Naive thymus-derived CD8-positive, alpha-beta T cell (primary cell): ENCODE measurements around the gene GOLGA6D. TPM values are rescaled to one million over a fixed set of nuclear protein-coding genes. Genes with fewer than 3 reads are reported as not detected.
A peak's percentile ranks its signal among the peaks of the same experiment; 100 is the strongest.
"Not testable (repeated sequence)": the region's sequence is repeated elsewhere in the genome, so short reads cannot be mapped to it uniquely, and the experiment has no call there.

ENCODE experiments used
- ATAC-seq, 2 donors: fragments of 150-1000 bp; cut with Tn5 transposase in 1 of 2; sonication (Bioruptor Pico), chemical (Tn5 transposase) in 1 of 2; 1 replicate in 1 of 2; 2 replicates in 1 of 2; pipeline ENCODE4 v1.10.0; 2021; ENCODE audit warnings: mild to moderate bottlenecking in 2 of 2, moderate library complexity in 2 of 2
- POLR2A ChIA-PET: fragments of 350-600 bp; sonication (Branson Sonifier 250); formaldehyde crosslinking; loops from one replicate; lab custom pipeline; 2021; ENCODE audit warnings: antibody characterized with exemption; lab: Charles Lee
- DNase-seq, 10 donors: peaks; one replicate each; pipeline versions ENCODE4 v3.0.0 to v3.0.0-alpha.2; 2020 to 2022
- H3K27ac Mint-ChIP-seq, 10 donors: one replicate each; pipeline ENCODE4 v1.8.0; 2020 to 2022; ENCODE audit warnings: mild to moderate bottlenecking in 10 of 10, mixed read lengths in 10 of 10, moderate library complexity in 4 of 10, inconsistent platforms in 1 of 10
- H3K27me3 Mint-ChIP-seq, 5 donors: one replicate each; pipeline ENCODE4 v1.8.0; 2021 to 2022; ENCODE audit warnings: mixed read lengths in 5 of 5
- H3K36me3 Mint-ChIP-seq, 3 donors: one replicate each; pipeline ENCODE4 v1.8.0; 2020 to 2022; ENCODE audit warnings: mixed read lengths in 3 of 3, mild to moderate bottlenecking in 2 of 3, inconsistent platforms in 1 of 3
- H3K4me1 Mint-ChIP-seq, 4 donors: one replicate each; pipeline ENCODE4 v1.8.0; 2021 to 2022; ENCODE audit warnings: mixed read lengths in 4 of 4
- H3K4me3 Mint-ChIP-seq, 10 donors: one replicate each; pipeline ENCODE4 v1.8.0; 2020 to 2022; ENCODE audit warnings: mild to moderate bottlenecking in 10 of 10, mixed read lengths in 10 of 10, moderate library complexity in 6 of 10, inconsistent platforms in 1 of 10
- H3K9me3 Mint-ChIP-seq, 9 donors: one replicate each; pipeline ENCODE4 v1.8.0; 2020 to 2022; ENCODE audit warnings: mixed read lengths in 9 of 9, mild to moderate bottlenecking in 3 of 9, inconsistent platforms in 1 of 9, moderate library complexity in 1 of 9
- polyA plus RNA-seq, 3 donors: library from polyadenylated mRNA; unstranded; fragments of 300-500 nt; fragmentation: Illumina TruSeq; gene quantifications; one replicate each; pipeline ENCODE4 v1.2.3, GENCODE V29; 2021
- total RNA-seq, 8 experiments: library from RNA in 2 of 8; stranded (reverse) in 2 of 8; gene quantifications; one replicate each; pipeline ENCODE4 v1.2.3 and lab custom pipeline; 2021 to 2026

GOLGA6D gene
- total and polyA plus RNA-seq, 5 experiments from 2014 or later = 0.06 to 0.19 (median 0.16) TPM; not detected in 2

DNA sequence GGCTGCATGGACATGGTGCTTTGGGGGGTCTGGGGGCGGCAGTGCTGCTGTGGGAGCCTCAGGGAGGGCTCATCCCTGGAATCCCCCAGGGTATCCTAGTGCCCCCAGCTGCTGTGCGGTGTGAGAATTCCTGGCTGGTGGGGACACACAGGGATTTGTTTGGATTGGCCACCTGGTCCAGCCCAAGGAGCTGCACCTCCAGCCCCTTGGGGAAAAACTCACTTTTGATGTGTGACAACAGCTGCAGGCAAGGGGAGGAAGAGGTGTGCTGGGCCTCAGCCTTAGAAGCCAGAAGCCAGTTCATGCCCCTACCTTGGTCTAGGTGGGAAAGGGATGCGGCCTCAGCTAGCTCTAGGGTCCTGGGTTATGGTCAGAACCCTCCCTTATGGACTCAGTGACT, 44.9 kb downstream of the GOLGA6D start:
- POLR2A ChIA-PET = interaction anchor here (0.6 kb wide), 1 partner anchor 1361 kb away, joined by 4 read pairs; no protein-coding TSS in a partner anchor
- Mint-ChIP-seq H3K27me3 (peaks cover 0 to 4% (median 0%) of the 10 kb centered on the region in 5 donors), H3K4me1 (no peaks in the 10 kb centered on the region), H3K27ac (peak overlapping the region in 1 of 10 donors; percentile 71), H3K36me3 (no peaks in the 10 kb centered on the region), H3K4me3 (no peak overlapping the region), H3K9me3 (no peaks in the 10 kb centered on the region)
- DNase-seq (no peak), ATAC-seq (no peak)

DNA sequence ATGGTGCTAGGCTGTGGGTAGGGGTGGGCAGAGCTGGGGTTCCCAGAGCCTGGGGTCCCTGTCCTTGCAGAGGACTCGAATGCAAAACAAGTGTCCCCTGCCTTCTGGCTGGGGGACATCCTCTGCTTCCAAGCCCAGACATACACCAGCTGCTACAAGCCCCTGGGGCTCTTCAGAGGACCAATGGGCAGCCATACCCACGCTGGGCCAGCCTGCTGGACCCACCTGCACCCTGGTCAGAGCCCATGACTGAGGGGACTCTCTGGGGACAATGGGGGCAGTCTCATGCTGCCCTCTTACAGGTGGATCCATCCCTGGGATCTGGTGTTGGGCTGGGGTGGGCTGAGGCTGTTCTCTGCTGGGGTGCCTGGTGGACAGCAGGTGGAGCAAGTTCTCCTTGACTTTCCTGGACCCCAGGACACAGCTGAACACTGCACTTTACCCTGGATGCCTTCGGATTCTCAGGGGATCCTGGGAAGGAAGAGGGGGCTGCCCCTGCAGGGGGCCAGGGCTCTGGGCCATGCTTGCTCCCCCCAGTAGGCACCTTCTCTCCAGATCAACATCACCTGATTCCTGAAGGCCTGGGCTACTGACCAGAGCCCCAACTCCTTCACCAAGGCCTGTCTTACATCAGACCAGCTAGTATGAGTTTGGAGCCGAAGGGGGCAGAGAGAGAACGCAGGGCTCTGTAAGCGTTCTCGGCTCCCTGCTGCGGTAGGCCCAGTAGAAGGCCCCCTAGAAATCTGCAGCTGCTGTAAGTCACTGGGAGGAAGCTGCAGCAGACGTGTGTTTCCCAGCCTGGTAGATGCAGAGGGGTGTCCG, 46.1 kb downstream of the GOLGA6D start:
- Mint-ChIP-seq H3K4me1 (no peaks in the 10 kb centered on the region), H3K4me3 (no peak overlapping the region), H3K27ac (no peak overlapping the region), H3K9me3 (no peaks in the 10 kb centered on the region), H3K36me3 (no peaks in the 10 kb centered on the region), H3K27me3 (peaks cover 0 to 4% (median 0%) of the 10 kb centered on the region in 5 donors)
- no peak for ATAC-seq
- DNase-seq = no peak
- POLR2A ChIA-PET = no interaction called here

DNA sequence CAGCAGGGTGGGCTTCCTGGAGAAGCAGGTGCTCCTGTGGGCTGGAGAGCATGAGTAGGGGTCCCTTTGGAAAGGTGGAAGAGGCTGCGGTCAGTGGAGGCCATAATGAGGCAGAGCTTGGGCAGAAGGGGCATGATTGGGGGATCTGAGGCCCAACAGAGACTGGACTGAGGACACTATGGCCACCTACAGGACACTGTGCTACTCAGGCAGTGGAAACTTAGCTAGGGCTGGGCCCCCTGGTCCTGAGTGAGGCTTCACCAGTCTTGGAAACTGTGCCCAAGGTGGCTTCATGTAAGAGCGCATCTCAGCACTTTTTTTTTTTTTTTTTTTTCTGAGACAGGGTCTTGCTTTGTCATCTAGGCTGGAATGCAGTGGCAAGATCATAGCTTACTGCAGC, 46.9 kb downstream of the GOLGA6D start:
- ATAC-seq = no peak
- H3K36me3 Mint-ChIP-seq = no peaks in the 10 kb centered on the region
- DNase-seq = no peak
- peaks cover 0 to 4% (median 0%) of the 10 kb centered on the region in 5 donors for H3K27me3 Mint-ChIP-seq
- H3K4me3 Mint-ChIP-seq = no peak overlapping the region
- POLR2A ChIA-PET = no interaction called here
- no peaks in the 10 kb centered on the region for H3K4me1 Mint-ChIP-seq
- peak overlapping the region in 1 of 10 donors; percentile 81 for H3K27ac Mint-ChIP-seq
- no peaks in the 10 kb centered on the region for H3K9me3 Mint-ChIP-seq

DNA sequence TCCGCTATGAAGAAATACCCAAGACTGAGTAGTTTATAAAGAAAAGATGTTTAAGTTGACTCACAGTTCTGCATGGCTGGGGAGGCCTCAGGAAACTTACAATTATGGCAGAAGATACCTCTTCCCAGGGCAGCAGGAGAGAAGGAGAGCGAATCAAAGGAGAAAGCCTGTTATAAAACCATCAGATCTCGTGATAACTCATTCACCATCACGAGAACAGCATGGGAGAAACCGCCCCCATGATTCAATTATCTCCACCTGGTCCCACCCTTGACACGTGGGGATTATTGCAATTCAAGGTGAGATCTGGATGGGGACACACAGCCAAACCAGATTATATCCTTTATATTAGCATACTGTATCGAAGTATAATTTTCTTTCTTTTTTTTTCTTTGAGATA, 49.5 kb downstream of the GOLGA6D start:
- H3K36me3 Mint-ChIP-seq, H3K27ac Mint-ChIP-seq, H3K4me3 Mint-ChIP-seq, H3K27me3 Mint-ChIP-seq, ATAC-seq, DNase-seq, H3K9me3 Mint-ChIP-seq: not testable (repeated sequence)
- peaks cover 11 to 22% (median 20%) of the 10 kb centered on the region in 4 donors for H3K4me1 Mint-ChIP-seq
- POLR2A ChIA-PET = interaction anchor here (0.6 kb wide), 1 partner anchor 139 kb away, joined by 5 read pairs; no protein-coding TSS in a partner anchor

DNA sequence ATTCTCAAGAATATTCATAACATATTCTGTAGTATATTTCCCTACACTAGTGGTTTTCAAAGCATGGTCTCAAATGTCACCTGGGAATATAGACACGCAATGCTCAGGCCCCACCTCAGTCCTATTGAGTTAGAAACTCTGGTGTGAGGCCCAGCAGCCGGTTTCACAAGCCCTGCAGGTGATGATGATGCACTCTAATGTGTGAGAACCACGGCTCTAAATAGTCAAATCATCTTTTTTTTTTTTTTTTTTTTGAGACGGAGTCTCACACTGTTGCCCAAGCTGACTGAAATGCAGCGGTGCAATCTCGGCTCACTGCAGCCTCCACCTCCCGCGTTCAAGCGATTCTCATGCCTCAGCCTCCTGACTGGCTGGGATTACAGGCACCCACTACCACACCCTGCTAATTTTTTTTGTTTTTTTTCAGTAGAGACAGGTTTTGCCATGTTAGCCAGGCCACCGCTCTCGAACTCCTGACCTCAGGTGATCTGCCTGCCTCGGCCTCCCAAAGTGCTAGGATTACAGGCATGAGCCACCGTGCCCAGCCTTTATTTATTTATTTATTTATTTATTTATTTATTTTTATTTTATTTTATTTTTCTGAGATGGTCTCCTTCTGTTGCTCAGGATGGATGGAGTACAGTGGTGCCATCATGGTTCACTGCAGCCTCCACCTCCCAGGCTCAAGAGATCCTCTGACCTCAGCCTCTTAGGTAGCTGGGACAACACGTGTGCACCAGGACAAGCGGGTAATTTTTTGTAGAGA, 51.2 kb downstream of the GOLGA6D start:
- Mint-ChIP-seq H3K4me1 (peaks cover 14 to 28% (median 21%) of the 10 kb centered on the region in 4 donors), H3K4me3 (peak overlapping the region in 1 of 10 donors; percentile 7)
- not testable (repeated sequence) for H3K36me3 Mint-ChIP-seq, H3K27ac Mint-ChIP-seq, DNase-seq, ATAC-seq, H3K27me3 Mint-ChIP-seq, H3K9me3 Mint-ChIP-seq
- POLR2A ChIA-PET = interaction anchor here (0.5 kb wide), 1 partner anchor 471 kb away, joined by 3 read pairs; no protein-coding TSS in a partner anchor

DNA sequence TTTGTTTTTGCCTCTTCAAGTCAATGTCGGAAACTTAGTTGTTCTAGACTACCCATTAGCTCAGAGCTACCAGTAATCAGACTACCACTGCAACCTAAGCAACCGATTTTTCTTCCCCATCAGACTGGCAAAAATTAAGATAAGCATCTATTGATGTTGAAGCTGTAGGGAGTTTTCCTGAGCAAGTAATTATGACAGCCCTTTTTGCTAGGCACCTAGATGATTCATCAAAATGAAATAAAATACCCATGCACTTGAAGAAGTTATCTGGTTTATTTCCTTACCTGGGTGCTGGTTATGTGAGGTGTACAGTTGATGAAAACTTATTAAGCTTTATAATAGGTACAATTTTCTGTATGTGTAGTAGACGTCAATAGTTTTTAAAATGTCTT, 52.7 kb downstream of the GOLGA6D start:
- ATAC-seq (no peak), DNase-seq (no peak)
- no peaks in the 10 kb centered on the region for H3K9me3 Mint-ChIP-seq
- peaks cover 0 to 2% (median 0%) of the 10 kb centered on the region in 5 donors for H3K27me3 Mint-ChIP-seq
- peak overlapping the region; percentile 86 to 95 (median 89) for H3K4me3 Mint-ChIP-seq
- POLR2A ChIA-PET = interaction anchor here (0.7 to 2.0 kb wide), 3 partner anchors 14 to 33 kb away, joined by 3 to 10 read pairs (median 3); partner anchors contain the start of gene MAN2C1
- H3K27ac Mint-ChIP-seq = peak overlapping the region in 8 of 10 donors; percentile 65 to 93 (median 84)
- peaks cover 0 to 7% (median 3%) of the 10 kb centered on the region in 3 donors for H3K36me3 Mint-ChIP-seq
- H3K4me1 Mint-ChIP-seq = peaks cover 14 to 28% (median 21%) of the 10 kb centered on the region in 4 donors

DNA sequence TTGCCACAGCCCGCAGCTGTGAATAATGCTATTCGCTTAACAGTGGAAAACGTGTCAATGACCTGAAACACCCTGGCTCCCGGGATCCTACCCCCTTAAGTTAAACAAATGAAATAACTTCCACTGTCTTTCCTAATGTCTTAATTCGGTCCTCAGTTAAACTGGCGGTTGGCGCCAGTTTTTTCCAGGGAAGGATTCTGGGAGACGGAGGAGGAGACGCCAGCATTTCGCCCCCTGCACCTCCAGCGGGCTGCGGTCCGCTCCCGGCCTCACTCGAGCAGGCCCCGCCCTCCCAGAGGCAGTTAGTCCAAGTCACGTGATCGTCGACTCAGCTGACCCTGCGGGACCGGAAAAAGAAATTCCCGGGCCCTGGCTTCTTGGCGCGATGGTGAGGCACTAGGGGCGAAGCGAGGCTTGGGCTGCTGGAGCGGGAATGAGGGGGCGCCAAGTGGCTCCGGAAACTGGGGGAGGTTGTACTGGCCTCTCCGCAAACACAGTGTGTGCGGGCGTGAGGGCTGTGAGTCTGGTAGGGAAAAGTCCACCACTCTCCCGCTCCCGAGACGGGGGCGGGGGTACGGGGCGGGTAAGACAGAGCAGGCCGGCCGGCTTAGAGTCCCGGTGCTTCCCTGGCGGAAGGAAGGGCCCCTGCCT, 53.2 kb downstream of the GOLGA6D start, which contains the start of gene COMMD4:
TSS of gene COMMD4 (plus strand) at position 359 of the 651 bp plus-strand sequence. CDS start at position 386, 27 bp downstream.
- Mint-ChIP-seq H3K4me1 (peaks cover 14 to 28% (median 21%) of the 10 kb centered on the region in 4 donors), H3K27ac (peak within 1 kb of the TSS; percentile 68 to 93 (median 84)), H3K4me3 (peak within 1 kb of the TSS; percentile 86 to 95 (median 89)), H3K27me3 (peaks cover 0 to 2% (median 0%) of the 10 kb centered on the region in 5 donors), H3K36me3 (peaks cover 0 to 7% (median 3%) of the 10 kb centered on the region in 3 donors), H3K9me3 (no peaks in the 10 kb centered on the region)
- POLR2A ChIA-PET = interaction anchor here (1.5 to 2.0 kb wide), 2 partner anchors 15 to 33 kb away, joined by 3 to 10 read pairs; partner anchors contain the start of gene MAN2C1
- ATAC-seq = peak; percentile 69 to 88
- DNase-seq = peak; percentile 41 to 81 (median 56)

DNA sequence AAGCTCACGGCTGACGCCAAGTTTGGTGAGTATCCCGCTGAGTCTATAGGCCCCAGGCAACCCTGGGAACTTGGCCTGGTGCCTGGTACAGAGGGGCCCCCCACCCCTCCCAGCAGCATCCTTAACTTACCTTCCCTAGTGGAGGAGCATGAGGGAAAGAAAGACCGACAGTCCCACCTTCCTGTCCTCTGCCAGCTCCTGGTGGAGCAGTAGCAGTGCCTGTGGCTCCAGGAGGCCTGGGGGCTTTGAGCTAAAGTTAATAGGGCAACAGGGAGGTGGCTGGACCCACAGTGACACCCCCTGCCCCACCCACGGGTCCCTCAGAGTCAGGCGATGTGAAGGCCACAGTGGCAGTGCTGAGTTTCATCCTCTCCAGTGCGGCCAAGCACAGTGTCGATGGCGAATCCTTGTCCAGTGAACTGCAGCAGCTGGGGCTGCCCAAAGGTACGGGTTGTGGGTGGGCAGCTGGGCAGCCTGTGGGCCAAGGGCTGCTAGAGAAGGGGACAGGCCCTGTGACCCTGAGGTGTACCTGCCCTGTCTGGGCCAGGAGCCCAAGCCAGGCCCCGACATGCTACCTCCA, 56.1 kb downstream of the GOLGA6D start:
- H3K36me3 Mint-ChIP-seq = peaks cover 0 to 7% (median 7%) of the 10 kb centered on the region in 3 donors
- ATAC-seq (no peak), DNase-seq (no peak)
- H3K4me3 Mint-ChIP-seq = no peak overlapping the region
- POLR2A ChIA-PET = no interaction called here
- no peaks in the 10 kb centered on the region for H3K9me3 Mint-ChIP-seq
- H3K27me3 Mint-ChIP-seq = no peaks in the 10 kb centered on the region
- H3K4me1 Mint-ChIP-seq = peaks cover 16 to 28% (median 21%) of the 10 kb centered on the region in 4 donors
- peak overlapping the region in 2 of 10 donors; percentile 28 to 32 for H3K27ac Mint-ChIP-seq

DNA sequence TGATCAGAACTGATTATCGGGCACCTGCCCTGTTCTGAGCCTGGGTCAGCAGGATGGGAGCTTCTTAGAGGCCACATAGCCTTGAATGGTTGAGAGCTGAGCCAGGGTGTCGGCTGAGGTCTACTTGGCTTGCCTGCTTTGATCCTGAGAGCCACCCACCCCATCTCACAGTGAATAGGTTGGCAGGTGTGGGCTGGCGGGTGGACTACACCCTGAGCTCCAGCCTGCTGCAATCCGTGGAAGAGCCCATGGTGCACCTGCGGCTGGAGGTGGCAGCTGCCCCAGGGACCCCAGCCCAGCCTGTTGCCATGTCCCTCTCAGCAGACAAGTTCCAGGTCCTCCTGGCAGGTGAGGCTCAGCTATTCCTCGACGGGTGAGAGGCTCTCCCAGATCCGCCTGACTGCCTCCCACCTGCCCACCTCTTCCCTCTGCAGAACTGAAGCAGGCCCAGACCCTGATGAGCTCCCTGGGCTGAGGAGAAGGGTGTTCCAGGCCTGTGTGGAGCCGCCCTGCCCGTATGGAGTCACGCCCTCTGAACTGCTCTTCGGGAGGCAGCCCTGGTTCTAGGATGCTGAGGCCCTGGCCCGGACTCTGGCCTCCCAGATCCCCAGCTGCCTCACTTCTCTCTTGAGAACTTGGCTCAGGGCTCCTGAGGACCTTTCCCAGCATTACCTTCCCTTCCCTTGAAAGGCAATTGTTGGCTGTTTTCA, 57.1 kb downstream of the GOLGA6D start:
- Mint-ChIP-seq H3K4me3 (peak overlapping the region in 1 of 10 donors; percentile 31), H3K9me3 (no peaks in the 10 kb centered on the region), H3K36me3 (peaks cover 0 to 7% (median 7%) of the 10 kb centered on the region in 3 donors), H3K27me3 (no peaks in the 10 kb centered on the region), H3K27ac (peak overlapping the region in 2 of 10 donors; percentile 10 to 27), H3K4me1 (peaks cover 16 to 28% (median 23%) of the 10 kb centered on the region in 4 donors)
- POLR2A ChIA-PET = no interaction called here
- ATAC-seq (no peak), DNase-seq (no peak)

DNA sequence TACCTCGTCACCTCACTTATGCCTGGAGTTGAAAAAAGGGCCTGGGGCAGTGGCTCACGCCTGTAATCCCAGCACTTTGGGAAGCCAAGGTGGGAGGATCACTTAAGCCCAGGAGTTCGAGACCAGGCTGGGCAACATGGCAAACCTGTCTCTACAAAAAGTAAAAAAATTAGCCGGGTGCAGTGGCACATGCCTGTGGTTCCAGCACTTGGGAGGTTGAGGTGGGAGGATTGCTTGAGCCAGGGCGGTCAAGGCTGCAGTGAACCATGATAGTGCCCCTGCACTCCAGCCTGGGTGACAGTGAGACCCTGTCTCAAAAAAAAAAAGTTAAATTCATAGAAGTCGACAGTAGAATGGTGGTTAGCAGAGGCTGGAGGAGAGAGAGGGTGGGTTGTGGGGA, 59.6 kb downstream of the GOLGA6D start:
- no peaks in the 10 kb centered on the region for H3K27me3 Mint-ChIP-seq
- no peak overlapping the region for H3K4me3 Mint-ChIP-seq
- peaks cover 10 to 19% (median 15%) of the 10 kb centered on the region in 4 donors for H3K4me1 Mint-ChIP-seq
- DNase-seq (no peak), ATAC-seq (no peak)
- POLR2A ChIA-PET = no interaction called here
- H3K36me3 Mint-ChIP-seq = peaks cover 0 to 7% (median 7%) of the 10 kb centered on the region in 3 donors
- H3K9me3 Mint-ChIP-seq = peaks cover 0 to 1% (median 0%) of the 10 kb centered on the region in 9 donors
- H3K27ac Mint-ChIP-seq = no peak overlapping the region

DNA sequence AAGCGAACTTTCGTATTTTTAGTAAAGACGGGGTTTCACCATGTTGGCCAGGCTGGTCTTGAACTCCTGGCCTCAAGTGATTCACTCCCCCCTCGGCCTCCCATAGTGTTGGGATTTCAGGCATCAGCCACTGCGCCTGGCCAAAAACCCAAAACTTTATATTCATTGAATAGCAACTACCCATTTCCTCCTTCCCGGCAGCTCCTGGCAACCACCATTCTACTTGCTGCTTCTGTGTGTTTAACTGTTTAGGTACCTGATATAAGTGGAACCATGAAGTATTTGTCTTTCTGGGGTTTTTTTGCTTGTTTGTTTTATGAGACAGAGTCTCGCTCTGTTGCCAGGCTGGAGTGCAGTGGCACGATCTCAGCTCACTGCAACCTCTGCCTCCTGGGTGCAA, 61.3 kb downstream of the GOLGA6D start:
- peaks cover 0 to 12% (median 0%) of the 10 kb centered on the region in 9 donors for H3K9me3 Mint-ChIP-seq
- DNase-seq, ATAC-seq, POLR2A ChIA-PET, H3K4me3 Mint-ChIP-seq, H3K27me3 Mint-ChIP-seq, H3K27ac Mint-ChIP-seq, H3K36me3 Mint-ChIP-seq: not testable (repeated sequence)
- H3K4me1 Mint-ChIP-seq = peaks cover 10 to 27% (median 22%) of the 10 kb centered on the region in 4 donors
